Liver (tissue), 9 donors: ENCODE data around the gene OGDHL. TPM values are rescaled to one million over a fixed set of nuclear protein-coding genes. Genes with fewer than 3 reads are reported as not detected.

Source experiments
- DNase-seq: peaks from one replicate; pipeline ENCODE4 v3.0.0-alpha.2; 2017; ENCODE audit warnings: low spot score
- H3K27ac ChIP-seq, 2 donors: one replicate each; pipeline ENCODE4 v1.7.0; 2013; ENCODE audit warnings: inconsistent platforms in 2 of 2, low read length in 2 of 2, control low read depth in 1 of 2, low read depth in 1 of 2, mild to moderate bottlenecking in 1 of 2
- H3K27me3 ChIP-seq, 4 donors: one replicate each; pipeline versions ENCODE4 v1.6.1 to v1.7.0; 2013; ENCODE audit warnings: low read length in 3 of 4, inconsistent platforms in 1 of 4, mild to moderate bottlenecking in 1 of 4, moderate library complexity in 1 of 4; ENCODE audit not compliant: control insufficient read depth in 4 of 4, insufficient read depth in 4 of 4
- H3K36me3 ChIP-seq, 4 donors: one replicate each; pipeline versions ENCODE4 v1.6.1 to v1.7.0; 2013; ENCODE audit warnings: low read length in 3 of 4, mild to moderate bottlenecking in 3 of 4, low read depth in 1 of 4, moderate library complexity in 1 of 4; ENCODE audit not compliant: control insufficient read depth in 4 of 4, insufficient read depth in 3 of 4
- H3K4me1 ChIP-seq, 4 donors: one replicate each; pipeline versions ENCODE4 v1.6.1 to v1.7.0; 2013; ENCODE audit warnings: low read length in 3 of 4, mild to moderate bottlenecking in 3 of 4, moderate library complexity in 1 of 4; ENCODE audit not compliant: control insufficient read depth in 4 of 4, insufficient read depth in 4 of 4
- H3K4me3 ChIP-seq, 3 donors: one replicate each; pipeline versions ENCODE4 v1.6.1 to v1.7.0; 2013; ENCODE audit warnings: low read length in 3 of 3, control low read depth in 1 of 3, low read depth in 1 of 3, mild to moderate bottlenecking in 1 of 3
- H3K9ac ChIP-seq, 2 donors: one replicate each; pipeline ENCODE4 v1.7.0; 2013; ENCODE audit warnings: low read length in 2 of 2, mild to moderate bottlenecking in 2 of 2, moderate library complexity in 2 of 2, control low read depth in 1 of 2, low read depth in 1 of 2
- H3K9me3 ChIP-seq, 4 donors: one replicate each; pipeline versions ENCODE4 v1.6.1 to v1.7.0; 2013; ENCODE audit warnings: low read length in 3 of 4; ENCODE audit not compliant: control insufficient read depth in 4 of 4
- EGR1 ChIP-seq, 2 donors: IDR thresholded peaks; 2 replicates each; pipeline ENCODE4 v1.6.1; 2016 to 2018; ENCODE audit warnings: antibody characterized with exemption in 2 of 2, low read depth in 2 of 2
- FOXA1 ChIP-seq: IDR thresholded peaks from 2 replicates; pipeline ENCODE4 v1.6.1; 2016; ENCODE audit warnings: antibody characterized with exemption
- FOXA2 ChIP-seq: IDR thresholded peaks from 2 replicates; pipeline ENCODE4 v1.6.1; 2016; ENCODE audit warnings: antibody characterized with exemption
- GABPA ChIP-seq, 2 donors: IDR thresholded peaks in 1 of 2; conservative IDR thresholded peaks in 1 of 2; 2 replicates each; pipeline ENCODE4 v1.6.1; 2016; ENCODE audit warnings: antibody characterized with exemption in 2 of 2, mild to moderate bottlenecking in 1 of 2, moderate library complexity in 1 of 2
- HNF4A ChIP-seq, 2 donors: conservative IDR thresholded peaks; 2 replicates each; pipeline ENCODE4 v1.6.1; 2016; ENCODE audit warnings: antibody characterized with exemption in 2 of 2, mild to moderate bottlenecking in 2 of 2
- HNF4G ChIP-seq: IDR thresholded peaks from 2 replicates; pipeline ENCODE4 v1.6.1; 2016; ENCODE audit warnings: antibody characterized with exemption
- JUND ChIP-seq, 2 donors: IDR thresholded peaks; 2 replicates each; pipeline ENCODE4 v1.6.1; 2016; ENCODE audit warnings: antibody characterized with exemption in 2 of 2
- MAX ChIP-seq: IDR thresholded peaks from 2 replicates; pipeline ENCODE4 v1.6.1; 2016; ENCODE audit warnings: antibody characterized with exemption
- NR2F2 ChIP-seq: IDR thresholded peaks from 2 replicates; pipeline ENCODE4 v1.6.1; 2016; ENCODE audit warnings: antibody characterized with exemption
- REST ChIP-seq: IDR thresholded peaks from 2 replicates; pipeline ENCODE4 v1.6.1; 2016; ENCODE audit warnings: antibody characterized with exemption, mild to moderate bottlenecking
- RXRA ChIP-seq, 2 donors: IDR thresholded peaks; 2 replicates each; pipeline ENCODE4 v1.6.1; 2017 to 2018; ENCODE audit warnings: antibody characterized with exemption in 2 of 2, mild to moderate bottlenecking in 1 of 2
- SP1 ChIP-seq: IDR thresholded peaks from 2 replicates; pipeline ENCODE4 v1.6.1; 2018; ENCODE audit warnings: antibody characterized with exemption, mild to moderate bottlenecking
- TAF1 ChIP-seq: conservative IDR thresholded peaks from 2 replicates; pipeline ENCODE4 v1.6.1; 2016; ENCODE audit warnings: antibody characterized with exemption, mild to moderate bottlenecking
- YY1 ChIP-seq: IDR thresholded peaks from 2 replicates; pipeline ENCODE4 v1.6.1; 2016; ENCODE audit warnings: antibody characterized with exemption, mild to moderate bottlenecking
- WGBS: extraction: QIAGEN DNeasy Blood & Tissue Kit; methylation state at CpG from one replicate; pipeline ENCODE4 v1.1.7; 2013; 5-methylcytosine and 5-hydroxymethylcytosine counted together
- polyA plus RNA-seq, 2 donors: library from polyadenylated mRNA; stranded (reverse) in 1 of 2; unstranded in 1 of 2; fragments of 200-250 nt in 1 of 2; fragments of >200 nt in 1 of 2; fragmentation: Nextera tagmentation in 1 of 2; extraction: Ambion mirVana in 1 of 2; gene quantifications; one replicate each; pipeline versions ENCODE4 v1.2.1 to v1.2.3, GENCODE V29; 2013 to 2015
- total RNA-seq, 2 donors: library from RNA; depleted of rRNA; stranded (reverse); fragments of >200 nt; gene quantifications; one replicate each; pipeline ENCODE4 v1.2.3, GENCODE V29; 2014
- TF ChIP-seq, protein P1 (sequence below): IDR thresholded peaks from 2 replicates; pipeline ENCODE4 v1.6.1; 2016; ENCODE audit warnings: antibody characterized with exemption
- TF ChIP-seq, protein P2 (sequence below): IDR thresholded peaks from 2 replicates; pipeline ENCODE4 v1.6.1; 2016; ENCODE audit warnings: antibody characterized with exemption
- donor health status: healthy.
- donor health status: healthy.
- donor health status: healthy.
- donor health status: healthy.
- donor health status: healthy.

OGDHL gene
- total and polyA plus RNA-seq, 4 donors = 5.2 to 67.9 (median 49.7) TPM

GRCh38 chr10:49694466-49694865, 67.7 kb downstream of the OGDHL start:
- Histone ChIP-seq H3K4me3 (no peak overlapping the region), H3K9me3 (no peaks in the 10 kb centered on the region), H3K27me3 (peaks cover 0 to 5% (median 1%) of the 10 kb centered on the region in 4 donors), H3K9ac (no peak overlapping the region), H3K36me3 (no peaks in the 10 kb centered on the region), H3K4me1 (no peaks in the 10 kb centered on the region), H3K27ac (no peak overlapping the region)
- DNase-seq = no peak
- WGBS = 74% methylated on average over 6 of the region's 6 CpGs
- TF ChIP-seq NR2F2 (no peak), MAX (no peak), HNF4G (no peak), YY1 (no peak), HNF4A (conservative IDR thresholded peaks at IDR 0.05) (no peak), RXRA (IDR thresholded peaks at IDR 0.05) (no peak), REST (no peak), GABPA (IDR thresholded peaks at IDR 0.05 in 1 of 2, conservative IDR thresholded peaks at IDR 0.05 in 1 of 2) (no peak), TAF1 (no peak), EGR1 (IDR thresholded peaks at IDR 0.05; ENCODE audit: low read depth in 2 of 2) (no peak)
- TF ChIP-seq, protein P1, sequence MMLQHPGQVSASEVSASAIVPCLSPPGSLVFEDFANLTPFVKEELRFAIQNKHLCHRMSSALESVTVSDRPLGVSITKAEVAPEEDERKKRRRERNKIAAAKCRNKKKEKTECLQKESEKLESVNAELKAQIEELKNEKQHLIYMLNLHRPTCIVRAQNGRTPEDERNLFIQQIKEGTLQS = no peak
- TF ChIP-seq, protein P2, sequence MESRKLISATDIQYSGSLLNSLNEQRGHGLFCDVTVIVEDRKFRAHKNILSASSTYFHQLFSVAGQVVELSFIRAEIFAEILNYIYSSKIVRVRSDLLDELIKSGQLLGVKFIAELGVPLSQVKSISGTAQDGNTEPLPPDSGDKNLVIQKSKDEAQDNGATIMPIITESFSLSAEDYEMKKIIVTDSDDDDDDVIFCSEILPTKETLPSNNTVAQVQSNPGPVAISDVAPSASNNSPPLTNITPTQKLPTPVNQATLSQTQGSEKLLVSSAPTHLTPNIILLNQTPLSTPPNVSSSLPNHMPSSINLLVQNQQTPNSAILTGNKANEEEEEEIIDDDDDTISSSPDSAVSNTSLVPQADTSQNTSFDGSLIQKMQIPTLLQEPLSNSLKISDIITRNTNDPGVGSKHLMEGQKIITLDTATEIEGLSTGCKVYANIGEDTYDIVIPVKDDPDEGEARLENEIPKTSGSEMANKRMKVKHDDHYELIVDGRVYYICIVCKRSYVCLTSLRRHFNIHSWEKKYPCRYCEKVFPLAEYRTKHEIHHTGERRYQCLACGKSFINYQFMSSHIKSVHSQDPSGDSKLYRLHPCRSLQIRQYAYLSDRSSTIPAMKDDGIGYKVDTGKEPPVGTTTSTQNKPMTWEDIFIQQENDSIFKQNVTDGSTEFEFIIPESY = no peak

DNA sequence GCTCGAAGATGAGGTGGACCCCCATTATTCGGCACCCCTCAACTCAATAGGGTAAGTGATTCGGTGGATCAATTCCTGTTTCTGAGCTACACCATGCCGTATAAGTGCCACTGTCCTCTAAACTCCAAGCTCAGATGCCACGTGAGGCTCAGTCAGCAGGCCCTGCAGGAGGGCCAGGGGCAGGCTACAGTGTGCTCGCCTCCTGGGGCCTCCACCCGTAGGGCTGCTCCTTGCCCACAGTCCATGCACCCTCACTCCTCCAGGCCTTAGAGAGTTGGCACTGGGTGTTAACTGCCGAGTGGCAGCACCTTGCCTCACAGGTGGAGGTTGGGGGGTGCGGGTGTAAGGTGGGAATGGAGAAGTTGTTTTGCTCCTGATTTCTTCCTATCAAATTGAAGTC, 70.5 kb downstream of the OGDHL start:
- Histone ChIP-seq H3K27me3 (peaks cover 0 to 18% (median 6%) of the 10 kb centered on the region in 4 donors), H3K9me3 (peaks cover 0 to 5% (median under 1%) of the 10 kb centered on the region in 4 donors), H3K27ac (no peak overlapping the region), H3K36me3 (no peaks in the 10 kb centered on the region), H3K4me1 (no peaks in the 10 kb centered on the region), H3K4me3 (no peak overlapping the region), H3K9ac (no peak overlapping the region)
- TF ChIP-seq FOXA2 (no peak), RXRA (IDR thresholded peaks at IDR 0.05) (no peak), SP1 (no peak), FOXA1 (no peak), JUND (IDR thresholded peaks at IDR 0.05) (no peak), GABPA (IDR thresholded peaks at IDR 0.05 in 1 of 2, conservative IDR thresholded peaks at IDR 0.05 in 1 of 2) (no peak)
- WGBS = 40% methylated on average over 9 of the region's 9 CpGs
- DNase-seq = no peak
